ENCODE results near the gene MID2. TPM values are rescaled to one million over a fixed set of nuclear protein-coding genes. Genes with fewer than 3 reads are reported as not detected.

Gene MID2
- total and polyA plus RNA-seq, 2 experiments from 2014 or later, result 0.84 to 2.1 TPM

DNA sequence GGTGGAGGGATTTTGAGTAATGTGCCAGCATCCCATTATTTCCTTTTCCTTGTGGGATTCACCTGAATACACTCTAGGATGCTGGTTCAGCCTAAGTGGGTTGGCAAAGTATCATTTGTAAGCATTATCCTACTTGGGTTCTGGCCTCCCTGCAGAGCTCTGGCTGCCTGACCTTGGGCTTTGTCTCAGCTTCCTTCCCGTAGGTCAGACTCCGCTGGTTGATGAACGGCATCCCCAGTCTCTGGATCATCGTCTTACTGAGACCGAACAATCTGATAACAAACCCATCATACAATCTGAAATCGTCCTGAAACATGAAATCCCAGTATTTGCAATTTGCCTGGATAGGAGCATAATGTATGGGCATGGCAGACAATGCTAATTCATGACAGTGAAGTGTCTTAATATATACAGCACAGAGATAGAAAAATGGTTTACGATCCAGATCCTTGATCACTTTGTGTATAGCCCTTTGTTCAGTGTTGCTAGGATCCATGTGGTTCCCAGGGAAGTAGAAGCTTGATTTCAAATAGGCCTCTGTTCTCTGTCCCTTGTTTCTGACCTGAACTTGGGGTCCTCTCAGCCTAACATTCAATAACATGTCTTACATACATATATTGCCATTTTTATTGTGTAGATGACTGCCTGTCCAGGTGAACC, 5.5 kb downstream of the MID2 start:
- Mint-ChIP-seq H3K4me1 (peaks cover 11% of the 10 kb centered on the region; the same call in 2 of the 3 replicates), H3K9me3 (no peaks in the 10 kb centered on the region), H3K4me3 (no peak overlapping the region), H3K27me3 (ENCODE audit: insufficient read depth, low read depth, poor library complexity) (peaks cover 17% of the 10 kb centered on the region), H3K36me3 (ENCODE audit: low read depth) (no peaks in the 10 kb centered on the region), H3K27ac (no peak overlapping the region)
- Histone ChIP-seq H3K79me2 (replicated peaks; ENCODE audit: insufficient read depth) (no peaks in the 10 kb centered on the region), H2AFZ (no peak overlapping the region), H3K27ac (ENCODE audit: low read depth) (no peak overlapping the region), H4K20me1 (replicated peaks; ENCODE audit: insufficient read depth) (no peaks in the 10 kb centered on the region), H3K27me3 (ENCODE audit: insufficient read depth) (peaks cover 25% of the 10 kb centered on the region), H3K4me2 (no peak overlapping the region), H3F3A (replicated peaks; ENCODE audit: low read depth) (no peaks in the 10 kb centered on the region), H3K36me3 (ENCODE audit: insufficient read depth) (no peaks in the 10 kb centered on the region), H3K9me2 (ENCODE audit: insufficient read depth) (no peaks in the 10 kb centered on the region), H3K4me1 (ENCODE audit: insufficient read depth) (no peaks in the 10 kb centered on the region), H3K4me3 (no peak overlapping the region)
- DNase-seq (ENCODE audit: low spot score) (no peak), ATAC-seq (no peak)
- TF ChIP-seq, protein P1, sequence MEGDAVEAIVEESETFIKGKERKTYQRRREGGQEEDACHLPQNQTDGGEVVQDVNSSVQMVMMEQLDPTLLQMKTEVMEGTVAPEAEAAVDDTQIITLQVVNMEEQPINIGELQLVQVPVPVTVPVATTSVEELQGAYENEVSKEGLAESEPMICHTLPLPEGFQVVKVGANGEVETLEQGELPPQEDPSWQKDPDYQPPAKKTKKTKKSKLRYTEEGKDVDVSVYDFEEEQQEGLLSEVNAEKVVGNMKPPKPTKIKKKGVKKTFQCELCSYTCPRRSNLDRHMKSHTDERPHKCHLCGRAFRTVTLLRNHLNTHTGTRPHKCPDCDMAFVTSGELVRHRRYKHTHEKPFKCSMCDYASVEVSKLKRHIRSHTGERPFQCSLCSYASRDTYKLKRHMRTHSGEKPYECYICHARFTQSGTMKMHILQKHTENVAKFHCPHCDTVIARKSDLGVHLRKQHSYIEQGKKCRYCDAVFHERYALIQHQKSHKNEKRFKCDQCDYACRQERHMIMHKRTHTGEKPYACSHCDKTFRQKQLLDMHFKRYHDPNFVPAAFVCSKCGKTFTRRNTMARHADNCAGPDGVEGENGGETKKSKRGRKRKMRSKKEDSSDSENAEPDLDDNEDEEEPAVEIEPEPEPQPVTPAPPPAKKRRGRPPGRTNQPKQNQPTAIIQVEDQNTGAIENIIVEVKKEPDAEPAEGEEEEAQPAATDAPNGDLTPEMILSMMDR (conservative IDR thresholded peaks at IDR 0.05; ENCODE audit: low read depth in 2 of 2), result no peak
- TF ChIP-seq POLR2AphosphoS5 (IDR thresholded peaks at IDR 0.05; ENCODE audit: low read depth), result no peak
- TF ChIP-seq, protein P2, sequence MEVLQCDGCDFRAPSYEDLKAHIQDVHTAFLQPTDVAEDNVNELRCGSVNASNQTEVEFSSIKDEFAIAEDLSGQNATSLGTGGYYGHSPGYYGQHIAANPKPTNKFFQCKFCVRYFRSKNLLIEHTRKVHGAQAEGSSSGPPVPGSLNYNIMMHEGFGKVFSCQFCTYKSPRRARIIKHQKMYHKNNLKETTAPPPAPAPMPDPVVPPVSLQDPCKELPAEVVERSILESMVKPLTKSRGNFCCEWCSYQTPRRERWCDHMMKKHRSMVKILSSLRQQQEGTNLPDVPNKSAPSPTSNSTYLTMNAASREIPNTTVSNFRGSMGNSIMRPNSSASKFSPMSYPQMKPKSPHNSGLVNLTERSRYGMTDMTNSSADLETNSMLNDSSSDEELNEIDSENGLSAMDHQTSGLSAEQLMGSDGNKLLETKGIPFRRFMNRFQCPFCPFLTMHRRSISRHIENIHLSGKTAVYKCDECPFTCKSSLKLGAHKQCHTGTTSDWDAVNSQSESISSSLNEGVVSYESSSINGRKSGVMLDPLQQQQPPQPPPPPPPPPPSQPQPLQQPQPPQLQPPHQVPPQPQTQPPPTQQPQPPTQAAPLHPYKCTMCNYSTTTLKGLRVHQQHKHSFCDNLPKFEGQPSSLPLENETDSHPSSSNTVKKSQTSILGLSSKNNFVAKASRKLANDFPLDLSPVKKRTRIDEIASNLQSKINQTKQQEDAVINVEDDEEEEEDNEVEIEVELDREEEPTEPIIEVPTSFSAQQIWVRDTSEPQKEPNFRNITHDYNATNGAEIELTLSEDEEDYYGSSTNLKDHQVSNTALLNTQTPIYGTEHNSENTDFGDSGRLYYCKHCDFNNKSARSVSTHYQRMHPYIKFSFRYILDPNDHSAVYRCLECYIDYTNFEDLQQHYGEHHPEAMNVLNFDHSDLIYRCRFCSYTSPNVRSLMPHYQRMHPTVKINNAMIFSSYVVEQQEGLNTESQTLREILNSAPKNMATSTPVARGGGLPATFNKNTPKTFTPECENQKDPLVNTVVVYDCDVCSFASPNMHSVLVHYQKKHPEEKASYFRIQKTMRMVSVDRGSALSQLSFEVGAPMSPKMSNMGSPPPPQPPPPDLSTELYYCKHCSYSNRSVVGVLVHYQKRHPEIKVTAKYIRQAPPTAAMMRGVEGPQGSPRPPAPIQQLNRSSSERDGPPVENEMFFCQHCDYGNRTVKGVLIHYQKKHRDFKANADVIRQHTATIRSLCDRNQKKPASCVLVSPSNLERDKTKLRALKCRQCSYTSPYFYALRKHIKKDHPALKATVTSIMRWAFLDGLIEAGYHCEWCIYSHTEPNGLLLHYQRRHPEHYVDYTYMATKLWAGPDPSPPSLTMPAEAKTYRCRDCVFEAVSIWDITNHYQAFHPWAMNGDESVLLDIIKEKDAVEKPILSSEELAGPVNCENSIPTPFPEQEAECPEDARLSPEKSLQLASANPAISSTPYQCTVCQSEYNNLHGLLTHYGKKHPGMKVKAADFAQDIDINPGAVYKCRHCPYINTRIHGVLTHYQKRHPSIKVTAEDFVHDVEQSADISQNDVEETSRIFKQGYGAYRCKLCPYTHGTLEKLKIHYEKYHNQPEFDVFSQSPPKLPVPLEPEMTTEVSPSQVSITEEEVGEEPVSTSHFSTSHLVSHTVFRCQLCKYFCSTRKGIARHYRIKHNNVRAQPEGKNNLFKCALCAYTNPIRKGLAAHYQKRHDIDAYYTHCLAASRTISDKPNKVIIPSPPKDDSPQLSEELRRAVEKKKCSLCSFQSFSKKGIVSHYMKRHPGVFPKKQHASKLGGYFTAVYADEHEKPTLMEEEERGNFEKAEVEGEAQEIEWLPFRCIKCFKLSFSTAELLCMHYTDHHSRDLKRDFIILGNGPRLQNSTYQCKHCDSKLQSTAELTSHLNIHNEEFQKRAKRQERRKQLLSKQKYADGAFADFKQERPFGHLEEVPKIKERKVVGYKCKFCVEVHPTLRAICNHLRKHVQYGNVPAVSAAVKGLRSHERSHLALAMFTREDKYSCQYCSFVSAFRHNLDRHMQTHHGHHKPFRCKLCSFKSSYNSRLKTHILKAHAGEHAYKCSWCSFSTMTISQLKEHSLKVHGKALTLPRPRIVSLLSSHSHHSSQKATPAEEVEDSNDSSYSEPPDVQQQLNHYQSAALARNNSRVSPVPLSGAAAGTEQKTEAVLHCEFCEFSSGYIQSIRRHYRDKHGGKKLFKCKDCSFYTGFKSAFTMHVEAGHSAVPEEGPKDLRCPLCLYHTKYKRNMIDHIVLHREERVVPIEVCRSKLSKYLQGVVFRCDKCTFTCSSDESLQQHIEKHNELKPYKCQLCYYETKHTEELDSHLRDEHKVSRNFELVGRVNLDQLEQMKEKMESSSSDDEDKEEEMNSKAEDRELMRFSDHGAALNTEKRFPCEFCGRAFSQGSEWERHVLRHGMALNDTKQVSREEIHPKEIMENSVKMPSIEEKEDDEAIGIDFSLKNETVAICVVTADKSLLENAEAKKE (CRISPR knock-in tag; IDR thresholded peaks at IDR 0.05), result no peak
- no peak for TF ChIP-seq ZNF114 (CRISPR knock-in tag; IDR thresholded peaks at IDR 0.05)
- TF ChIP-seq NANOG (IDR thresholded peaks at IDR 0.05; ENCODE audit: borderline replicate concordance), result no peak
- TF ChIP-seq, protein P3, sequence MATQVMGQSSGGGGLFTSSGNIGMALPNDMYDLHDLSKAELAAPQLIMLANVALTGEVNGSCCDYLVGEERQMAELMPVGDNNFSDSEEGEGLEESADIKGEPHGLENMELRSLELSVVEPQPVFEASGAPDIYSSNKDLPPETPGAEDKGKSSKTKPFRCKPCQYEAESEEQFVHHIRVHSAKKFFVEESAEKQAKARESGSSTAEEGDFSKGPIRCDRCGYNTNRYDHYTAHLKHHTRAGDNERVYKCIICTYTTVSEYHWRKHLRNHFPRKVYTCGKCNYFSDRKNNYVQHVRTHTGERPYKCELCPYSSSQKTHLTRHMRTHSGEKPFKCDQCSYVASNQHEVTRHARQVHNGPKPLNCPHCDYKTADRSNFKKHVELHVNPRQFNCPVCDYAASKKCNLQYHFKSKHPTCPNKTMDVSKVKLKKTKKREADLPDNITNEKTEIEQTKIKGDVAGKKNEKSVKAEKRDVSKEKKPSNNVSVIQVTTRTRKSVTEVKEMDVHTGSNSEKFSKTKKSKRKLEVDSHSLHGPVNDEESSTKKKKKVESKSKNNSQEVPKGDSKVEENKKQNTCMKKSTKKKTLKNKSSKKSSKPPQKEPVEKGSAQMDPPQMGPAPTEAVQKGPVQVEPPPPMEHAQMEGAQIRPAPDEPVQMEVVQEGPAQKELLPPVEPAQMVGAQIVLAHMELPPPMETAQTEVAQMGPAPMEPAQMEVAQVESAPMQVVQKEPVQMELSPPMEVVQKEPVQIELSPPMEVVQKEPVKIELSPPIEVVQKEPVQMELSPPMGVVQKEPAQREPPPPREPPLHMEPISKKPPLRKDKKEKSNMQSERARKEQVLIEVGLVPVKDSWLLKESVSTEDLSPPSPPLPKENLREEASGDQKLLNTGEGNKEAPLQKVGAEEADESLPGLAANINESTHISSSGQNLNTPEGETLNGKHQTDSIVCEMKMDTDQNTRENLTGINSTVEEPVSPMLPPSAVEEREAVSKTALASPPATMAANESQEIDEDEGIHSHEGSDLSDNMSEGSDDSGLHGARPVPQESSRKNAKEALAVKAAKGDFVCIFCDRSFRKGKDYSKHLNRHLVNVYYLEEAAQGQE (IDR thresholded peaks at IDR 0.05; ENCODE audit: unreplicated experiment), result no peak
- TF ChIP-seq EZH2 (IDR thresholded peaks at IDR 0.05; ENCODE audit: low read depth, unreplicated experiment), result no peak
- no peak for TF ChIP-seq JUNB (IDR thresholded peaks at IDR 0.05; ENCODE audit: unreplicated experiment)
- TF ChIP-seq CREB1 (CRISPR knock-in tag; IDR thresholded peaks at IDR 0.05; ENCODE audit: low read depth), result no peak
- TF ChIP-seq, protein P4, sequence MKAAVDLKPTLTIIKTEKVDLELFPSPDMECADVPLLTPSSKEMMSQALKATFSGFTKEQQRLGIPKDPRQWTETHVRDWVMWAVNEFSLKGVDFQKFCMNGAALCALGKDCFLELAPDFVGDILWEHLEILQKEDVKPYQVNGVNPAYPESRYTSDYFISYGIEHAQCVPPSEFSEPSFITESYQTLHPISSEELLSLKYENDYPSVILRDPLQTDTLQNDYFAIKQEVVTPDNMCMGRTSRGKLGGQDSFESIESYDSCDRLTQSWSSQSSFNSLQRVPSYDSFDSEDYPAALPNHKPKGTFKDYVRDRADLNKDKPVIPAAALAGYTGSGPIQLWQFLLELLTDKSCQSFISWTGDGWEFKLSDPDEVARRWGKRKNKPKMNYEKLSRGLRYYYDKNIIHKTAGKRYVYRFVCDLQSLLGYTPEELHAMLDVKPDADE (IDR thresholded peaks at IDR 0.05), result no peak
- no peak for TF ChIP-seq EZH2phosphoT487 (IDR thresholded peaks at IDR 0.05; ENCODE audit: unreplicated experiment)
- no peak for TF ChIP-seq STAT1 (IDR thresholded peaks at IDR 0.05; ENCODE audit: unreplicated experiment)
- no peak for TF ChIP-seq ZNF331 (CRISPR knock-in tag; IDR thresholded peaks at IDR 0.05; ENCODE audit: low read depth)
